ENCODE measurements around the gene PTOV1.

DNA sequence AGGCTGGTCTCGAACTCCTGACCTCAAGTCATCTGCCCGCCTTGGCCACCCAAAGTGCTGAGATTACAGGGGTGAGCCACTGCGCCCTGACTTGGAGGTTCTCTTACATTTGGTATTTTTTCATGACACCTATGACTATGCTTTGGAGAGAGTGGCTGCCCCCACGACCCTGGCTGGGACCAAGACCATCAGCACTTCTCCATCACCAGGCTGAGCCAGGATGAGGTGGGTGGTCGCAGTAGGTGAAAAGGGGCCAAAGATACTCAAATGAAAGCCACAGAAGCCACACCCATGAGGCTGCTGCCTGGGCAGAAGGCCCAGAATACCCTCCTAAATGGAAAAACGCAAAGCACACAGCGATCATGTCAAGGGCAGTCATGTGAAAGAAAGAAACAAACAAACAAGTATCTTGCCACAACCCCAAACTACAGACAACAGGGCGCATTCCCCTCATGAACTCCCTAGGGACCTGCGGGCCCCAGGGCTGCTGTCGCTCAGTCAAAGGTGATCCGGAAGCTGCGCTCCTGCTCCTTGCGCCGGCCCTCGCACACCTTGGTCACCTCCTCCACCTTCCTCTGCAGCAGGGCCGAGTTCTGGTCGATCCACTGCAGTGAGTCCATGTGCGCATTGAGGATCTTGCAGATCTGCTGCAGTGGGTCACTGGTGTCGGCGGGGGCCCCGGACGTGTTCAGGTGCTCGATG, 56.9 kb downstream of the PTOV1 start:
- TF ChIP-seq, protein P1, sequence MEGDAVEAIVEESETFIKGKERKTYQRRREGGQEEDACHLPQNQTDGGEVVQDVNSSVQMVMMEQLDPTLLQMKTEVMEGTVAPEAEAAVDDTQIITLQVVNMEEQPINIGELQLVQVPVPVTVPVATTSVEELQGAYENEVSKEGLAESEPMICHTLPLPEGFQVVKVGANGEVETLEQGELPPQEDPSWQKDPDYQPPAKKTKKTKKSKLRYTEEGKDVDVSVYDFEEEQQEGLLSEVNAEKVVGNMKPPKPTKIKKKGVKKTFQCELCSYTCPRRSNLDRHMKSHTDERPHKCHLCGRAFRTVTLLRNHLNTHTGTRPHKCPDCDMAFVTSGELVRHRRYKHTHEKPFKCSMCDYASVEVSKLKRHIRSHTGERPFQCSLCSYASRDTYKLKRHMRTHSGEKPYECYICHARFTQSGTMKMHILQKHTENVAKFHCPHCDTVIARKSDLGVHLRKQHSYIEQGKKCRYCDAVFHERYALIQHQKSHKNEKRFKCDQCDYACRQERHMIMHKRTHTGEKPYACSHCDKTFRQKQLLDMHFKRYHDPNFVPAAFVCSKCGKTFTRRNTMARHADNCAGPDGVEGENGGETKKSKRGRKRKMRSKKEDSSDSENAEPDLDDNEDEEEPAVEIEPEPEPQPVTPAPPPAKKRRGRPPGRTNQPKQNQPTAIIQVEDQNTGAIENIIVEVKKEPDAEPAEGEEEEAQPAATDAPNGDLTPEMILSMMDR (IDR thresholded peaks at IDR 0.05 in 4 of 5, conservative IDR thresholded peaks at IDR 0.05 in 1 of 5) = no peak
- no peak for TF ChIP-seq POLR2A (IDR thresholded peaks at IDR 0.05)
